ENCODE measurements around the gene ADGRL1. TPM values are rescaled to one million over a fixed set of nuclear protein-coding genes. Genes with fewer than 3 reads are reported as not detected.
A peak's percentile ranks its signal among the peaks of the same experiment; 100 is the strongest.
"Not testable (repeated sequence)": the region's sequence is repeated elsewhere in the genome, so short reads cannot be mapped to it uniquely, and the experiment has no call there.

ADGRL1 gene
- total RNA-seq, 4 donors from 2014 or later: 18.5 to 56.3 (median 46.2) TPM

GRCh38 chr19:14200147-14200841 is 5.7 kb downstream of the ADGRL1 start:
- H3K4me1 ChIP-seq: peaks cover 8 to 10% of the 10 kb centered on the region in 2 donors
- H3K4me3 ChIP-seq (replicated peaks in 1 of 3); H3K27me3 ChIP-seq; H3K36me3 ChIP-seq; H3K9me3 ChIP-seq; intact Hi-C loops (cut with DNase I); H3K27ac ChIP-seq: not testable (repeated sequence)
- DNase-seq: peak; percentile 40 to 42
- peak in 5 of 6 experiments; percentile 22 to 48 (median 37) for TF ChIP-seq CTCF (IDR thresholded peaks at IDR 0.05)
- WGBS, 2 donors: 73 to 76% methylated on average over 24 of the region's 24 CpGs

GRCh38 chr19:14198384-14199376 is 7.3 kb downstream of the ADGRL1 start:
- Histone ChIP-seq H3K4me3 (replicated peaks in 1 of 3) (no peak overlapping the region), H3K36me3 (no peaks in the 10 kb centered on the region), H3K4me1 (peaks cover 0 to 7% of the 10 kb centered on the region in 2 donors), H3K9me3 (no peaks in the 10 kb centered on the region), H3K27ac (no peak overlapping the region), H3K27me3 (no peaks in the 10 kb centered on the region)
- intact Hi-C loops (cut with DNase I): loop anchor here (10.0 kb wide), 1 partner anchor 146 kb away; no protein-coding TSS in a partner anchor
- WGBS, 2 donors: 85 to 90% methylated on average over 18 of the region's 18 CpGs
- no peak for DNase-seq
- TF ChIP-seq POLR2A (IDR thresholded peaks at IDR 0.05) (no peak), CTCF (IDR thresholded peaks at IDR 0.05) (no peak)

- Histone ChIP-seq H3K4me3 (replicated peaks in 1 of 3) (no peak overlapping the region), H3K4me1 (peaks cover 0 to 7% of the 10 kb centered on the region in 2 donors), H3K9me3 (no peaks in the 10 kb centered on the region), H3K27me3 (no peaks in the 10 kb centered on the region), H3K36me3 (no peaks in the 10 kb centered on the region), H3K27ac (no peak overlapping the region)
- DNase-seq: no peak
- TF ChIP-seq POLR2A (IDR thresholded peaks at IDR 0.05) (no peak), CTCF (IDR thresholded peaks at IDR 0.05) (no peak)
- WGBS, 2 donors: 84 to 87% methylated on average over 5 of the region's 5 CpGs
- intact Hi-C loops (cut with DNase I): loop anchor here (10.0 kb wide), 1 partner anchor 147 kb away; no protein-coding TSS in a partner anchor
Observed at GRCh38 chr19:14197882-14198281, 8.1 kb downstream of the ADGRL1 start.

GRCh38 chr19:14197288-14197687 is 8.7 kb downstream of the ADGRL1 start:
- DNase-seq; H3K4me3 ChIP-seq (replicated peaks in 1 of 3); H3K27me3 ChIP-seq; H3K27ac ChIP-seq; H3K9me3 ChIP-seq; H3K4me1 ChIP-seq; H3K36me3 ChIP-seq: not testable (repeated sequence)
- WGBS, 2 donors: 90 to 97% methylated on average over 6 to 7 of the region's 7 CpGs
- intact Hi-C loops (cut with DNase I): loop anchor here (10.0 kb wide), 1 partner anchor 148 kb away; no protein-coding TSS in a partner anchor

GRCh38 chr19:14196105-14196504 is 9.9 kb downstream of the ADGRL1 start:
- TF ChIP-seq CTCF (IDR thresholded peaks at IDR 0.05): peak; percentile 25 to 56 (median 42)
- H3K9me3 ChIP-seq, H3K36me3 ChIP-seq: not testable (repeated sequence)

GRCh38 chr19:14195216-14195615 is 10.8 kb downstream of the ADGRL1 start:
- intact Hi-C loops (cut with DNase I): loop anchor here (10.0 kb wide), 1 partner anchor 150 kb away; no protein-coding TSS in a partner anchor
- H3K9me3 ChIP-seq; H3K4me1 ChIP-seq; H3K27me3 ChIP-seq; DNase-seq; H3K4me3 ChIP-seq (replicated peaks in 1 of 3); H3K36me3 ChIP-seq; H3K27ac ChIP-seq: not testable (repeated sequence)
- 95% methylated on average over 8 of the region's 12 CpGs; no CpG with 5 or more reads in 1 of the 2 donors for WGBS, 2 donors

More at GRCh38 chr19:14196105-14196504, 9.9 kb downstream of the ADGRL1 start:
- intact Hi-C loops (cut with DNase I): loop anchor here (10.0 kb wide), 1 partner anchor 149 kb away; no protein-coding TSS in a partner anchor
- not testable (repeated sequence) for H3K4me3 ChIP-seq (replicated peaks in 1 of 3); H3K27me3 ChIP-seq; H3K4me1 ChIP-seq; H3K27ac ChIP-seq
- WGBS, 2 donors: 32 to 45% methylated on average over 9 to 12 of the region's 12 CpGs
- DNase-seq: peak; percentile 41 to 48

All from thyroid gland (tissue), 4 donors.